Transverse colon (tissue), 4 donors: ENCODE data around the gene IPO5. TPM values are rescaled to one million over a fixed set of nuclear protein-coding genes. Genes with fewer than 3 reads are reported as not detected.

Experiments
- DNase-seq: peaks from one replicate; pipeline ENCODE4 v3.0.0-alpha.2; 2019
- H3K27ac ChIP-seq, 4 donors: fragments of 200-600 bp; sonication (generic); 2 replicates each; pipeline ENCODE4 v1.5.1; 2016 to 2018; ENCODE audit warnings: inconsistent platforms in 4 of 4
- H3K27me3 ChIP-seq: fragments of 200-600 bp; sonication (generic); 2 replicates; pipeline ENCODE4 v1.5.1; 2017; ENCODE audit warnings: inconsistent platforms
- H3K36me3 ChIP-seq, 4 donors: fragments of 200-600 bp; sonication (generic); 2 replicates each; pipeline ENCODE4 v1.5.1; 2017 to 2019; ENCODE audit warnings: inconsistent platforms in 4 of 4
- H3K4me1 ChIP-seq, 4 donors: fragments of 200-600 bp; sonication (generic); 2 replicates each; pipeline ENCODE4 v1.5.1; 2017 to 2020; ENCODE audit warnings: inconsistent platforms in 4 of 4
- H3K4me3 ChIP-seq, 4 donors: fragments of 200-600 bp; sonication (generic); 1 replicate in 1 of 4; 2 replicates in 3 of 4; pipeline versions ENCODE4 v1.5.1 to v1.6.1; 2017 to 2019; ENCODE audit warnings: inconsistent platforms in 4 of 4
- H3K9me3 ChIP-seq, 2 donors: fragments of 200-600 bp; sonication (generic); 2 replicates each; pipeline ENCODE4 v1.5.1; 2017 to 2019; ENCODE audit warnings: inconsistent platforms in 2 of 2
- CTCF ChIP-seq, 5 experiments: fragments of 200-600 bp in 3 of 5; fragments of 450-650 bp in 2 of 5; sonication (generic) in 3 of 5; IDR thresholded peaks; 1 replicate in 2 of 5; 2 replicates in 3 of 5; pipeline ENCODE4 v1.5.1; 2016 to 2017; ENCODE audit warnings: antibody characterized with exemption in 5 of 5, inconsistent platforms in 3 of 5, mild to moderate bottlenecking in 2 of 5, moderate library complexity in 1 of 5
- EP300 ChIP-seq: sonication (generic); formaldehyde crosslinking; IDR thresholded peaks from one replicate; pipeline ENCODE4 v1.6.1; 2017; ENCODE audit warnings: antibody characterized with exemption, low read depth
- POLR2A ChIP-seq: fragments of 450-650 bp; IDR thresholded peaks from one replicate; pipeline ENCODE4 v1.6.1; 2016; ENCODE audit warnings: antibody characterized with exemption, mild to moderate bottlenecking, moderate library complexity
- POLR2AphosphoS5 ChIP-seq, 3 donors: sonication (generic); formaldehyde crosslinking; IDR thresholded peaks; one replicate each; pipeline ENCODE4 v1.6.1; 2016; ENCODE audit warnings: antibody characterized with exemption in 3 of 3
- WGBS, 2 donors: methylation state at CpG; one replicate each; pipeline ENCODE4 v1.1.5; 2018; ENCODE audit warnings: low coverage in 1 of 2; 5-methylcytosine and 5-hydroxymethylcytosine counted together
- in situ Hi-C, 4 donors: fragments of 200-750 bp; cut with MboI; loops; one replicate each; pipeline versions ENCODE4 v1.15.0 to v1.15.1; 2017; ENCODE audit warnings: low sequenced_read_pairs in 3 of 4, low pct_ligation_motif_present in 1 of 4, low pct_unique_long_range_greater_than_20kb in 1 of 4
- intact Hi-C: fragments of 100-400 bp; cut with DNase I; formaldehyde crosslinking; loops from one replicate; pipeline ENCODE4 v1.15.1; 2023; ENCODE audit warnings: low total_unique reads
- total RNA-seq, 4 donors: library from RNA; depleted of rRNA; stranded (reverse); fragments of >200 nt; gene quantifications; one replicate each; pipeline ENCODE4 v1.1.0, GENCODE V29; 2016

Gene IPO5
- total RNA-seq, 4 donors from 2014 or later = 18.3 to 114 (median 51.9) TPM

- TF ChIP-seq EP300 (no peak), POLR2A (no peak), CTCF (IDR thresholded peaks at IDR 0.05) (no peak), POLR2AphosphoS5 (IDR thresholded peaks at IDR 0.05) (no peak)
- WGBS, 2 donors = 39 to 47% methylated on average over 2 of the region's 2 CpGs
- Histone ChIP-seq H3K4me1 (no peaks in the 10 kb centered on the region), H3K27ac (no peak overlapping the region), H3K36me3 (no peaks in the 10 kb centered on the region), H3K4me3 (no peak overlapping the region), H3K27me3 (no peaks in the 10 kb centered on the region), H3K9me3 (no peaks in the 10 kb centered on the region)
- in situ Hi-C loops = no loop called here
- intact Hi-C loops = no loop called here
- no peak for DNase-seq
Measured at GRCh38 chr13:97935071-97935470, 18.4 kb upstream of the IPO5 start.

- DNase-seq = no peak
- Histone ChIP-seq H3K27ac (no peak overlapping the region), H3K9me3 (no peaks in the 10 kb centered on the region), H3K27me3 (no peaks in the 10 kb centered on the region), H3K36me3 (no peaks in the 10 kb centered on the region), H3K4me3 (no peak overlapping the region), H3K4me1 (no peaks in the 10 kb centered on the region)
- intact Hi-C loops = no loop called here
- TF ChIP-seq POLR2AphosphoS5 (IDR thresholded peaks at IDR 0.05) (no peak), POLR2A (no peak), EP300 (no peak), CTCF (IDR thresholded peaks at IDR 0.05) (no peak)
- in situ Hi-C loops = no loop called here
- WGBS, 2 donors = 60% methylated on average over 3 of the region's 3 CpGs
Measured at GRCh38 chr13:97936036-97936435, 17.4 kb upstream of the IPO5 start.

- intact Hi-C loops = no loop called here
- no peaks in the 10 kb centered on the region for H3K9me3 ChIP-seq
- DNase-seq = no peak
- no peaks in the 10 kb centered on the region for H3K36me3 ChIP-seq
- no peaks in the 10 kb centered on the region for H3K27me3 ChIP-seq
- H3K27ac ChIP-seq = no peak overlapping the region
- 80 to 86% methylated on average over 5 to 6 of the region's 6 CpGs for WGBS, 2 donors
- no peaks in the 10 kb centered on the region for H3K4me1 ChIP-seq
- in situ Hi-C loops = no loop called here
- TF ChIP-seq POLR2AphosphoS5 (IDR thresholded peaks at IDR 0.05) (no peak), CTCF (IDR thresholded peaks at IDR 0.05) (no peak), EP300 (no peak), POLR2A (no peak)
- no peak overlapping the region for H3K4me3 ChIP-seq
Measured at GRCh38 chr13:97938706-97939475, 14.6 kb upstream of the IPO5 start.

GRCh38 chr13:97944396-97945029 is 9.0 kb upstream of the IPO5 start:
- no peak for DNase-seq
- H3K9me3 ChIP-seq = no peaks in the 10 kb centered on the region
- H3K36me3 ChIP-seq = no peaks in the 10 kb centered on the region
- no peaks in the 10 kb centered on the region for H3K4me1 ChIP-seq
- no peak overlapping the region for H3K27ac ChIP-seq
- TF ChIP-seq CTCF (IDR thresholded peaks at IDR 0.05) (no peak), EP300 (no peak), POLR2A (no peak), POLR2AphosphoS5 (IDR thresholded peaks at IDR 0.05) (no peak)
- in situ Hi-C loops (no loop called here), intact Hi-C loops (no loop called here)
- 71 to 80% methylated on average over 4 to 5 of the region's 5 CpGs for WGBS, 2 donors
- no peak overlapping the region for H3K4me3 ChIP-seq
- no peaks in the 10 kb centered on the region for H3K27me3 ChIP-seq
